GM21526 (cell line): ENCODE results near the gene TTYH2.
A peak's percentile ranks its signal among the peaks of the same experiment; 100 is the strongest.
"Not testable (repeated sequence)": the region's sequence is repeated elsewhere in the genome, so short reads cannot be mapped to it uniquely, and the experiment has no call there.

ENCODE experiments used
- ATAC-seq: cut with Tn5 transposase; IDR thresholded peaks from one replicate; pipeline ENCODE4 v1.9.1; 2021; ENCODE audit warnings: moderate library complexity; ENCODE audit not compliant: unreplicated experiment, low FRiP score

TTYH2 gene

DNA sequence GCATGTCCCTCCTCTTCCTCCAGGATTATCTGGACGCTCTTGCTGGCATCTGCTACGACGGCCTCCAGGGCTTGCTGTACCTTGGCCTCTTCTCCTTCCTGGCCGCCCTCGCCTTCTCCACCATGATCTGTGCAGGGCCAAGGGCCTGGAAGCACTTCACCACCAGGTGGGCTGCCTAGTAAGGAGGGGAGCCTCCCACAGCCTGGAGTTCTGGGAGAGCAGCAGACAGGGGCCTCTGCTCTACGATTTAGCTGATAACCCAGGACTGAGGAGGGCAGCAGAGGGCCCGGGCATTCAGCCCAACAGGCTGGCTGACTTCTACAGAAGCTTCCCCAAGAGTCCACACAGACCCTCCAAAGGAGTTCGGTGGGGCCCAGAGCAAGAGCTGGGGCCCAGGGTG, 38.8 kb downstream of the TTYH2 start:
- no peak for ATAC-seq

DNA sequence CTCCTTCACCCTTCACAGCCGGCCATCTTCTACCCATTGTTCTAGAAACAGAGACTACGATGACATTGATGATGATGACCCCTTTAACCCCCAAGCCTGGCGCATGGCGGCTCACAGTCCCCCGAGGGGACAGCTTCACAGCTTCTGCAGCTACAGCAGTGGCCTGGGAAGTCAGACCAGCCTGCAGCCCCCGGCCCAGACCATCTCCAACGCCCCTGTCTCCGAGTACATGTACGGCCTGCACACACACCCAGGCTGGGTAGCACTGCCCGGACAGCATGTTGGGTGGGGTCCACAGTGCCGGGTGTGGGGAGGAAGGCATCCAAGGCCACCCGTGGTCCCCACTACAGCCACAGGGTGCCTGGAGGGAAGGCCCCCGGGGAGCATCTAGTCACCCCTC, 39.7 kb downstream of the TTYH2 start:
- no peak for ATAC-seq

DNA sequence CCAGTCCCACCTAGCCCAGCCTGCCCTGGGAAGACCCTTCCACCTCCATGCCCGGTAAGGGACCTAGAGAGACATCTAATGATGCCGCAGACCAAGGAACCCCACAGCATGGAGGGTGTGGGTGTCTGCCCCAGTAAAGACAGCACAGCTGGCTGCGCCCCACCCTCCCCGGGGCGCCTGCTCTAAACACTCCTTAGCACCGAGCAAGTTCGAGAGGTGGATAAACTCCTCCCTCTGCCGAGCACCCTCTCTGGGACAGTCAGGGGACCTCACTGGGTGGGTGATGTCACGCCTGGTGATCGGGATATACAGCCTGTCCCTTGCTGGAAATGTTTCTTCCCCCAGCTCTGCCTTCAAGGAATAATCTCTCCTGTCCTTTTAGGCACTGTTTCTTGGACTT, 43.9 kb downstream of the TTYH2 start:
- no peak for ATAC-seq

DNA sequence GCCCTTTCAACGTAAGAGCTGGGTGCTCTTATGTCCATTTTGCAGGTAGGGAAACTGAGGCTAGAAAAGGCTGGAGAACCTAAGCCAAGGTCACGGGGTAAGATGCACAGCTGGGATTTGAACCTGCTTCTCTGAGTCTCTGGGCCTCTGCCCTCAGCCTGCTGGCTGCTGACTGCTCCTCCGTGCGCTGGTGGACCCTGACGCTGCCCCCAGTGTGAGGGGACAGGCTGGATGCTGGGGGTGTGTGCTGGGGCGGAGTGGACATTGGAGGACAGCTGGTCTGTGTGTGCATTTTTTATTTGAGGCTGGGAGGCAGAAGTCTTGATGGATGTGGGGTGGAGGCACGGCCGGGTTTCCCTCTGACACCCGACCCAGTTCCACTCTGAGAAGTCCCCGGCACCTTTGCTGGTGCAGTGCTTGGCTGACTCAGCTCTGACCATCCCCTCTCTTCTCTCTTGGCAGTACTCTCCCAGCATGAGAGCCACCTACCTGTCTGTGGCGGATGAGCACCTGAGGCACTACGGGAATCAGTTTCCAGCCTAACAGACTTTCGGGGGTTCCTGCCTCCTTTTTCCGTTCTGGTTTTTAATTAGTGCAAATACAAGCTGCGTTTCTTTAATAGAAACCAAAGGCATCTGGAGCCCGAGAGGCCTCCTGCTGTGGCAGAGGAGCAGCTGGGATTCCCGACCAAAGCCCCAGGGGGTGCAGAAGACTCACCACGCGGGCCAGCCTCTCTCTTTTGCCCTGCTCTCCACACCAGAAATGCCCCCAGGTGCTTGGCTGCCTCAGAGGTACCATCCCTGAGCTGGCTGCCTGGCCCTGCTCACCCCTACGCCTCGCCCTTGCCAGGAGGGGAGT, 46.5 kb downstream of the TTYH2 start:
- ATAC-seq: no peak

DNA sequence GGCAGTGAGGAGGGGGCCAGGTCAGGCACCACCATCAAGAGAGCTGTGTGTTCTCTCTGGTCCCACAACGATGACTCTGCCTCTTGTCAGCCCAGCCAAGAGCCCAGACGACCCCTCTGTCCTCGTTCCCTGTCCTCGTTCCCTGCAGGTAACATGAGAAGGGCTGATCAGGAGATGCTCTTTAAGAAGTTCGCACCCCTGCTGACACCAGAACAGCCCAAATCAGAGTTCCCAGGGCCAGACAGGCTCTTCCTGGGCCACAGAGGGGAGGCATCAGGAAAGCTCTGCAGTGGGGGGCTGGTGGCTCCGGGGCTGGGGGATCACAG, 47.1 kb downstream of the TTYH2 start:
- no peak for ATAC-seq

DNA sequence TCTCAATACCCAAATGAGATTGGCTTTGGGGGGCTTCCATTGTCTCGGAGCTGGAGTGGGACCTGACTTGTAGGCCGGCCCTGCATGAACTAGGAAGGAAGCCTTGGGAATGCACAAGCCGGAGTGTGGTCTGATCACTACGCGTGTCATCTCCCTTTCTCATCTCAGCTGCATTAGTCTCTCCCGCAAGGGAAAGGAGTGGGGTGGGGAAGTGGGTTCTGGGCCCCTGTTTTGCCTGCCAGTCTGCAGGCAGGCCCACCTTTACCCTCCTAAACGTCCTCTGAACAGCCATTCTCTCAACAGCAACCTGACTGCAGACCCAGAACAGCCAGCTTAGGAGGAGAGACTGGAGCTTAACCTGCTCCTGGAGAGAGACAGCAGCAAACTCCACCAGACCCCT, 49.2 kb downstream of the TTYH2 start:
- ATAC-seq: no peak

DNA sequence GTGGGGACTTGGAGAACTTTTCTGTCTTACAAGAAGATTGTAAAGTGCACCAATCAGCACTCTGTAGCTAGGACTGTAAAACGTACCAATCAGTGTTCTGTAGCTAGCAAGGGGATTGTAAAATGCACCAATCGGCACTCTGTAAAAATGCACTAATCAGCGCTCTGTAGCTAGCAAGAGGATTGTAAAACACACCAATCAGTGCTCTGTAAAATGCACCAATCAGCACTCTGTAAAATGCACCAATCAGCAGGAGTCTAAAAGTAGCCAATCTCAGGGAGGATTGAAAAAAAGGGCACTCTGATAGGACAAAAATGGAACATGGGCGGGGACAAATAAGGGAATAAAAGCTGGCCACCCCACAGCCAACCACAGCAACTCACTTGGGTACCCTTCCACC, 53.7 kb downstream of the TTYH2 start:
- not testable (repeated sequence) for ATAC-seq

DNA sequence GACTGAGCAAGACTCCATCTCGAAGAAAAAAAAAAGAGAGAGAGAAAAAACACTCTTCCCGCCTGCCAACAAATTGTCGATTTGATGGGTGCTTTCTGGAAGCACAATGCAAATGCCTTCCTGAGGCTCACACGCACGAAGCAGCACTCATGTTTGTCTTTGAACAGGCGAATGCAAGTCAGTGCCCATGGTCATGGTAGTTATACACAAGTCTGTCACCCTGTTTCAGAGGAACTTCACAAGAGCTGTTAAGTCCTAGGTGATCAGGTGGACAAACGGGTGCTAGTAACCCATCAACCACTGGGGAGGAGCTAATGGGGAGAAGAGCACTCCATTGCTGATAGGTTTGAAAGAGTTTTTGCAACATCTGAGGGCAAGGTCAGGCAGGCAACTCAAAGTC, 54.2 kb downstream of the TTYH2 start:
- ATAC-seq: no peak

DNA sequence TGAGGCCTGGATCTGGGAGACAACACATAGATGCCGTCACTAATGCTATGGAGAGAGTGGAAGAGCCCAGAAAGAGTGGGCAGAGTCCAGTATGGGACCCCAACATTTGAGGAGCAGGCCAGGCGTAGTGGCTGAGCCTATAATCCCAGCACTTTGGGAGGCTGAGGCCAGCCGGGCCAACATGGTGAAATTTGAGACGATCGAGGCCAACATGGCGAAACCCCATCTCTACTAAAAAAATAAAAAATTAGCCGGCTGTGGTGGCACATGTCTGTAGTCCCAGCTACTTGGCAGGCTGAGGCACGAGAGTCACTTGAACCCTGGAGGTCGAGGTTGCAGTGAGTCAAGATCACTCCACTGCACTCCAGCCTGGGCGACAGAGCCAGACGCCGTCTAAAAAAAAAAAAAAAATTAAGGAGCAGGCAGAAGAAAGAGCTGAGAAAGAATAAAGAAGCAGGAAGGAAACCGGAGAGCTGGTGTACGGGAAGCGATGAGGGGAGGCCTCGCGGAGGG, 54.7 kb downstream of the TTYH2 start:
- ATAC-seq: no peak

DNA sequence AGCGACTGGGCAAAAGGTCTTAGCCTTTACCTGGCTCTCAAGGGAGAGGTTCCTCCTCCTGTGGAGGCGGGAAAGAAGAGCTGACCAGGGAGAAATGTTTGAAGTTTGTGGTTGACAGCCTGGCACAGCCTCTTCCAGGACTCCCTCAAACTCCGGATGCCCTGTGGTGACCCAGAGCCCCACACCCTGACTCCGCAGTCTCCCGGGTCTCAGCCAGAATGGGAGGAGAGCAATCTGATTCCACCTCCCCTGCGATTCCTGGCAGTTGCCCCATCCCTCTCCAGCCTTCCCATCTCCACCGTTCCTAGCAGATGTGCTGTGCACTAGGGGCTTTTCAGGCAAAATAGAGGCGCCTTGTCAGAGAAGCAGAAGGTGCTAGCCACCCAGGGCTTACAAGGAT, 55.2 kb downstream of the TTYH2 start:
- ATAC-seq: no peak

DNA sequence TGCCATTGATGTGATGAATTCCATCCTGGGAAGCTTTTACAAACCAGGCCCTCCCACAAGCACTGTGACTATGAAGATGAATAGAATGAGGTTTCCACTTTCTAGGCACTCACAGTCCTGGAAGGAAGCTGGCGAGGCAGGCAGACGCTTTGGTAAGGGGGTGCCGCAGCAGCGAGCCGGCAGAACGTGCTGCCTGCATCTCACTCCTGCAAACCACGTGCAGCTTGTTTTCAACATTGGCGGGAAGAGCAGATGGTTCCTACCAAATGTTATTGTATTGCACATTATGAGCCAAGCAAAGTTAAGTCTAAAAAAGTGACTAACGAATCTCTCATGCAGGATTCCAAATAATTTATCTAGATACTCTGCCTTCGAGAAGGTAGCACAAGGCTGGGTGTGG, 57.0 kb downstream of the TTYH2 start:
- ATAC-seq: no peak

DNA sequence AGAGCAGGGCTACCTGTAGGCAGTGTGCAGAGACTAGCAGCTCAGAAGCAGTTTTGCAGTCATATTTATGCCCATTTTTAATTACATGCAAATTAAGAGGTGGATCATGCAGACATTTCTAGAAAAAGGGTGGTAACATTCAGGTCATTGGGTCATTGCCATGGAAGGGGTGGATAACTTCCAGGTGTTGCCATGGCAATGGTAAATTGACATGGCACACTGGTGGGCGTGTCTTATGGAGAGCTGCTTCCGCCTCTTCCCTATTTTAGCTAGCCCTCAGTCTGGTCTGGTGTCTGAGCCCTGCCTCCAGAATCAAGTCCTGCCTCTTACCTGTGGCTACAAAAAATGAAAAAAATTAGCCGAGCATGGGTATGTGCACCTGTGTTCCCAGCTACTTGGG, 57.9 kb downstream of the TTYH2 start:
- ATAC-seq: no peak

DNA sequence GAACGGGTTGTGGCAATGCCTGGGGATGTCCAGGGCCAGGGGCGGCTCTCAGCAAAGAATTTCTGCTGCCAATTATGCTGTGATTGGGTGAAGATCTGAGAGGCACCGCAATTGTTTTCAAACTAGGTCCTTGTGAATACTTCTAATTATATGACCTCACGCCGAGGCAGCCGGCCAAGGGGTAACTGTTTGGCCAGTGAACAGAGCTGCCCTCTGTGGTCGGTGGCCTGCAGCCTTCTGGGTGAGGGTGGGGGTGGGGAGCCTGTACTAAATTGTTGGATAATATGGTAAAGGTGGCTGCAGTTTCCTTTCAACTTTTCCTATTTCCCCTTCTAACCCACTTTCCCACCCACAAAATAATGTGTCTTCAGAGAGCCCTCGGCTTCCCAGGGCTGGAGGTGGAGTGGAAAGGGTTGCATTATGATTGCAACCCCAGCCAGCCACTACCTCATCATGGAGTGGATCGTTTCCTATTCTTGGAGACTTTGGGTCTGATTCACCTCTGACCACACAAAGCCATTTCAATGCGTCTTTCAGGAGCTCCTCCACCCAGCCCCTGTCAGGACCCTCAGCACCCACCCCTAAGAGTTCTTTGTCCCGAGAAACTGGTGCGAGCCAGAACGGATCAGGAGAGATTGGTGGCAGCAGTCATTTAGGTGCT, 58.7 kb downstream of the TTYH2 start:
- ATAC-seq: no peak

DNA sequence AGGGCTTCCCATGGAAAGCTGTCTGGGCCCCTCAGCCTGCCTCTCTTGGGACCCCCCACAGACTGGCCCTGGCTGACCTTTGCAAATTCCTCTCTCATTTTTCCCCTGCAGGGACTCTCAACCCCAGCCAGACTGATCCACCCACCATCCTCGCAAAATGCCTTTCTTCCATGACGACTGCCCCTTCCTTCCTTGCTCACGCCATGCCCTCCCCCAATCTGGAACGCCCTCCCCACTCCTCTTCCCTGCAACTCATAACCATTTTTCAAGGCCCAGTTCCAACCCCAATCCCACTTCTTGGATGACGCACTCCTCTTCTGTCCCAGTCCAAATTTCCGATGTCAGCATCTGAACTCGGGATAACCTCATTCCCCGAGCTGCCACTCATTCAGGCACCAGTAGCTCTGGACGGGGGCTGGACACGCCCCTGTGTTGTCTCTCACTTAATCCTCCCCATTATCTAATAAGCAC, 59.4 kb downstream of the TTYH2 start:
- ATAC-seq: no peak

DNA sequence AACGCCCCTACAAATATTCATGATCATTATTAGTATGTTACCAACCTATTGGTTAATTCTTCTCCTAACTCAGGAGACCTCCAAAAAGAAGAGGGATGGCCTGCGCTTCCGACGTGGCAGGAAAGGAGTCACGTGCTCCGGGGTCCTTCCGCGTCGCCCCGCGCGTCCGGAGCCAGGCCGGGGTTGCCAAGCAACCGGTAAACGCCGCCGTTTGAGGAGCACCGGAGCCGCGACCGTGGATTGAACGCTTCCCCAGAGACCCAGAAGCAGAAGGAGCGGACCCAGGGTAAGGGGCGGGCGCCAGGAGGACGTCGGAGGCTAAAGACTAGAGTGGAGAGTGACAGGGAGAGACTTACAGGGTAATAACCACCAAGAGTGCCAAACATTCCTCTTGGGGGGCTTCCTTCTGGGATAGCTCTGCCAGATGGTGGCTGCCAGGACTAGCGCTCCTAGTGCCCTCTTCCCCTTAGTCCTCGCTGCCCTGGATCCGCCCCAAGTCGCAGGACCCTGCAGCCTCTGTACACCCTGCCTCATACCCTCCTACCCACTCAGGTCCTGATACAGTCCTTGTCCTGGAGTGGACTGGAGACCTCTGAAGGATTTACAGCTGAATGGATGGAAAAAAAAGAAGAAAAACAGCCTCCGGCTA, 60.8 kb downstream of the TTYH2 start, which contains the start of gene DNAI2:
Gene DNAI2, plus strand, starts transcription at position 175 of the 649 bp plus-strand sequence. CDS start 7,584 bp downstream, outside the sequence.
- no peak for ATAC-seq

DNA sequence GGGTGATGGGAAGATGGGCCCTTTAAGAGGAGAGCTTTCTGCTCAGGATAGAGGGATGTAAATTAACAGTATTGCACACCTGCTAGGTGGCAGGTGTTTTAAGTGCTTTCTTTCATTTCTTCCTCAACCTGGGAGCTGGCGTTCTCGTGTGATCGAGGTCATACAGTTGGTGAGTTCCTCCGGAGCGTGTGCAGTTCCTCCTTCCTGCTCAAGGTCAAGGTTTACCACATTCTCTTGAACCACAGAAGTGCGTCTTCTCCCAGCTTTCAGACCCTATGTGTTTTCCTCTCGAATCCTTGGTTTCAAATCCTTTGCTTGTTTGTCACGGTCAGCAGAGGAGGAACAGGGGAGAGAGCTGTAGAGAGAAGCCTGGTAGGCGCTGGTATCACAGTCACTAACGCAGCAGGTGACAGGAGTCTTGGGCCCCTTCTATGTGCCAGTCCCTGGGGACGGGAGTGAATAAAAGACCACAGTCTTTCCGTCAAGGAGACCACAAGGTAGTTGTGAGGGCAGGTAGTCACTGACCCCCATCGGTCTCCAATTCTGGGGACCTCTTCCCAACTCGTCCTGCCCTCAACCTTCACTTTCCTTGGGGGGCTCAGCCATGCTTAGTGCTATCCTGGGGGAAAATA, 61.5 kb downstream of the TTYH2 start:
- no peak for ATAC-seq

DNA sequence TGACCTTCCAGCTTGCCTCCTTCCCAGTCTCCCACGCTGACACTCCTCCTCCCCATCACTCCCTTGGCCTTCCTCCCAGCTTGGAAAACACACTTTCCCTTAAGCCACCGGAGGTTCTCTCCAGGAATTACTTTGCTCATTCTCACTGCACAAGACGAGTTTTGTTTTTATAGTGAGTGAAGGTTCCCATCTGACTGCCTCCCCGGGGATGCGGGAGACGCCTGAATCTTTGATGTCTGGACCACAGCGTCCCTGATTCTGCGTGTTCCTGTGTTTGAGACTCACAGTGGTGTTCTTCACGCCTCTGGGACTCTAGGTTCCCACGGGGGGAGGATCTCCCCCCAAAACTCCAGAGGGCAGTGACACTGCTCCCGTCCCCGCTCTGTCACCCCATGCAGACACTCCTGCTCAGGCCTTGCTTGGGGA, 62.7 kb downstream of the TTYH2 start:
- ATAC-seq: no peak

DNA sequence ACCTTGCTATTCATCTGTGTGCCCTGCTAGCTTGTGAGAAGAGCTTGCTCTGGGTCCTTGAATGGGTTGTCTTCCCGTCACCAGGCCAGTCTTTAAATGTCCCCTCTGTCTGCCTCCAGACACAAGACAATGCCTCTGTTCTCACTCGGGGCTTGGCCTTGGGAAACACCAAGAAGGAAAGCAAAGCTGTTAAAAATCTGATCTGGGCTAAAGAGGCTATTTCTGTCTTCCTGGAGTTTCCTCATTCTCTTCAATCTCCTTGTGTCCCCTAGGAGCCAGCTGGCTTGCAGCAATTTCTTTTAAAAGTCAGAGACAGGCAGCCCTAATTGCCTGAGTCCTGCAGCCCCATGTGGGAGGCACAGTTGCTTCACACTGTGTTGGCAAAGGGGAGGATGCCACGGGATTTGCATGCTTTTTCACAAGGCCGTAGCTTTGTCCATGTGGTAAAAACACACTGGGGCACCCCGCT, 63.2 kb downstream of the TTYH2 start:
- no peak for ATAC-seq

DNA sequence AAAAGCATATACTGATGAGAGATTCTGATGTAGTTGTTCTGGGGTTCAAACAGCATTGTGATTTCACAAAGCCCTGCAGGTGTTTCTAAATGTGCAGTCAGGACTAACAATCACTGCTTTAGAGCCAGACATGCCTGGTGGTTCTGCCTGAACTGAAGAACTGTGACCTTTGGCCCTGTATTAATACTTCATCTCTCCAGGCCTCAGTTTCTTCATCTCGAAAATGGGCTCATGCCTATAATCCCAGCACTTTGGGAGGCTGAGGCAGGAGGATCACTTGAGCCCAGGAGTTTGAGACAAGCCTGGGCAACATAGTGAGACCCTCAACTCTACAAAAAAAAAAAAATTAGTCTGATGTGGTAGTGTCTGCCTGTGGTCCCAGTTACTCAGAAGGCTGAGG, 64.6 kb downstream of the TTYH2 start:
- ATAC-seq: no peak

DNA sequence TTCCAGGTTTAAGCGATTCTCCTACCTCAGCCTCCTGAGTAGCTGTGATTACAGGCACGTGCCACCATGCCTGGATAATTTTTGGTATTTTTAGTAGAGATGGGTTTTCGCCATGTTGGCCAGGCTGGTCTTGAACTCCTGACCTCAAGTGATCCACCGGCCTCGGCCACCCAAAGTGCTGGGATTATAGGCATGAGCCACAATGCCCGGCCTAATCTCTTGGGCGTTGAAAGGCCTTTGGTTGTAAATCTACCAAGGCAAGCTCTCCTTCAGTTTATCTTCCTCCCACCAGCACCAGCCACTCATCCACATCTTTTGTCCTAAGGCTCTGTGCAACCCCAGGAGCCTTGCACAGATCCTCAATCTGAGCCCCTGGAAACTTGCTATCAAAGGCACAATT, 66.2 kb downstream of the TTYH2 start:
- ATAC-seq: not testable (repeated sequence)

DNA sequence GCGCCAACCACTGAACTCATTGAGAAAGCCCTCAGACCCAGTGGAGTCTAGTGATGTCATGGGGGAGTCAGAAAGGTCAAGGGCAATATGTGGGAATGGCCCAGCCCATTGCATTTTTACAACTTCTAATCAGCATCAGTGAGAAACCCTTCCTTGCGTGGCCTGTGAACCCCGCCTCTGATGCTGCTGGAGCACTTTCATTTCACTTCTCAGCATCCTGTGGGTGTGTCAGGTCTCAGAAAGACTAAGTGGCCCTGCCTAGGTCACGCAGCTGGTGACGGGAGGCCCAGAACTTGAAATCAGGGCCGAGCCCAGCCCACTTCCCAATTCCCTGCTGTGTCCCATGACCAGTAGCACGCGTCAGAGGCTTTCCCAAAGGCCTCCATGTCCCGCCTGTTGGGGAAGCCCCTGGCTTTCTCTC, 66.7 kb downstream of the TTYH2 start:
- peak; percentile 72 for ATAC-seq
